GM12875 (cell line): ENCODE results near the gene C5orf15.
A peak's percentile ranks its signal among the peaks of the same experiment; 100 is the strongest.

Source experiments
- H3K4me3 ChIP-seq: one replicate; pipeline ENCODE4 v1.5.1; 2011; ENCODE audit warnings: low read depth, low read length, control low read depth
- TF ChIP-seq, protein P1 (sequence below): IDR thresholded peaks from 2 replicates; pipeline ENCODE4 v1.5.1; 2011; ENCODE audit warnings: low read depth, mild to moderate bottlenecking, control low read depth, inconsistent platforms, low read length, moderate library complexity, borderline replicate concordance; ENCODE audit not compliant: insufficient read depth

C5orf15 gene

DNA sequence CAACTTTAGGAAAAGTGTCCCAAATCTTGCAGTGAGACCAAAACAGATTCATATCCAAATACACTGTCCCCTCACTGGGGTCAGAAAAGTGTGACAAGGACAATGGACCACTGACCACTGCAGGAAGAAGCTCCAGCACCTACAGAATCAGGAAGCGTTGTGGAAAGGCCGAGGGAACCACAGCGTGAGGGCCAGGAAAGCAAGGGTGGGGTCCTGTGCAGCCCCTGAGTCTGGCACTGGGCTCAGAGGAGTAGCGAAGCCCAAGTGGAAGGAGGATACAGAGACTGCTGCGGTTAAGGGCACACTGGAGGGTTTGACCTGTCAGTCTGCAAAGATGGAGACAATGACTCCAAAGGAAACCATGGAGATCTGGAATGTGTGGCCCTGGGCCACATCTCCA, 36.9 kb downstream of the C5orf15 start:
- no peak overlapping the region for H3K4me3 ChIP-seq
- TF ChIP-seq, protein P1, sequence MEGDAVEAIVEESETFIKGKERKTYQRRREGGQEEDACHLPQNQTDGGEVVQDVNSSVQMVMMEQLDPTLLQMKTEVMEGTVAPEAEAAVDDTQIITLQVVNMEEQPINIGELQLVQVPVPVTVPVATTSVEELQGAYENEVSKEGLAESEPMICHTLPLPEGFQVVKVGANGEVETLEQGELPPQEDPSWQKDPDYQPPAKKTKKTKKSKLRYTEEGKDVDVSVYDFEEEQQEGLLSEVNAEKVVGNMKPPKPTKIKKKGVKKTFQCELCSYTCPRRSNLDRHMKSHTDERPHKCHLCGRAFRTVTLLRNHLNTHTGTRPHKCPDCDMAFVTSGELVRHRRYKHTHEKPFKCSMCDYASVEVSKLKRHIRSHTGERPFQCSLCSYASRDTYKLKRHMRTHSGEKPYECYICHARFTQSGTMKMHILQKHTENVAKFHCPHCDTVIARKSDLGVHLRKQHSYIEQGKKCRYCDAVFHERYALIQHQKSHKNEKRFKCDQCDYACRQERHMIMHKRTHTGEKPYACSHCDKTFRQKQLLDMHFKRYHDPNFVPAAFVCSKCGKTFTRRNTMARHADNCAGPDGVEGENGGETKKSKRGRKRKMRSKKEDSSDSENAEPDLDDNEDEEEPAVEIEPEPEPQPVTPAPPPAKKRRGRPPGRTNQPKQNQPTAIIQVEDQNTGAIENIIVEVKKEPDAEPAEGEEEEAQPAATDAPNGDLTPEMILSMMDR = no peak

DNA sequence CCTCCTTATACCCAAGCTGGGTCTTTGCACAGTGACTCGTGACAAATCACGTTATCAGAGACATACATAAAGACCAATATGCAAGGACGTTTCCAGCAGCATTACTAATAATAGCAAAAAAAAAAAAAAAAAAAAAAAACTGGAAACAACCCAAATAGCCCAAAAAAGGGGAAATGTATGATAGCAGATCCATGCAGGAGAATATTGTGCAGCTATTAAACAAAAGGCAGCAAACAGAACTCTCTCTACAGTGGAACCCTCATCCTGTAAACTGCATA, 37.7 kb downstream of the C5orf15 start:
- peak overlapping the region; percentile 15 for H3K4me3 ChIP-seq
- TF ChIP-seq, protein P1 = no peak

DNA sequence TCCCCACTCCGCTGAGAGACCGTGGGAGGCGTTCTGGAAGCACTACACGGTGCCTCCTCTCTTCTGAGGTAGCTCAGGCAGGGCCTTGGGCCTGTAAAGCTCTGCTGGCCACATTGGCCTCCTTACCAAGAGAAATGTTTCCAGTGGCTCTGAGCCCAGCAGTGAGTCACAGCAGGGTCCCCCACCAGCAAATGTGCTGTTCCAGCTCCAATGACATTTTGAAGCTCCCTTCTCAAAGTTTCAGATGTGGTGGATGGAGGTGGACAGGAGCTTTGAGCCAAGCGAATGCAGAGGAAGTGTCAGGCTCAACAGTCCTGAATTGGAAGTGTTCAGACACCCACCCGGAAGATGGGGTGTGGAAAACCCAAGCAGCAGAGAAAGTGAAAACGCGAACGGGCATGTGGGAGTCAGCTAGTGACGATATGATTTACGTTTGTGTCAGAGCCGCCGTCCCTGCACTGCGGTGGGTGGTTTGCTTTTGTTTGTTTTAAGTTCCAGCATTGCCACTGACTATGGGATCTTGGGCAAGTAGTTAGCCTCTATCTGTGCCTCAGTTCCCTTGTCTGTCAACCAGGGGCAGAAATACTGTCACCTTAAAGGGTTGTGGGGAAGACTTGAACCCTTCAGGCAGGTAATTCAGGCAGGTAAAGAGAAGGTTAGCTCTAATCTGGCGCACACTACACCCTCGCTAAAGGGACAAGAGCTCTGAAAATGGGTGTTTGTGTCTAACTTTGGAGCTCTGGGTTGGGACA, 38.2 kb downstream of the C5orf15 start:
- TF ChIP-seq, protein P1 = no peak
- H3K4me3 ChIP-seq = peak overlapping the region; percentile 15

DNA sequence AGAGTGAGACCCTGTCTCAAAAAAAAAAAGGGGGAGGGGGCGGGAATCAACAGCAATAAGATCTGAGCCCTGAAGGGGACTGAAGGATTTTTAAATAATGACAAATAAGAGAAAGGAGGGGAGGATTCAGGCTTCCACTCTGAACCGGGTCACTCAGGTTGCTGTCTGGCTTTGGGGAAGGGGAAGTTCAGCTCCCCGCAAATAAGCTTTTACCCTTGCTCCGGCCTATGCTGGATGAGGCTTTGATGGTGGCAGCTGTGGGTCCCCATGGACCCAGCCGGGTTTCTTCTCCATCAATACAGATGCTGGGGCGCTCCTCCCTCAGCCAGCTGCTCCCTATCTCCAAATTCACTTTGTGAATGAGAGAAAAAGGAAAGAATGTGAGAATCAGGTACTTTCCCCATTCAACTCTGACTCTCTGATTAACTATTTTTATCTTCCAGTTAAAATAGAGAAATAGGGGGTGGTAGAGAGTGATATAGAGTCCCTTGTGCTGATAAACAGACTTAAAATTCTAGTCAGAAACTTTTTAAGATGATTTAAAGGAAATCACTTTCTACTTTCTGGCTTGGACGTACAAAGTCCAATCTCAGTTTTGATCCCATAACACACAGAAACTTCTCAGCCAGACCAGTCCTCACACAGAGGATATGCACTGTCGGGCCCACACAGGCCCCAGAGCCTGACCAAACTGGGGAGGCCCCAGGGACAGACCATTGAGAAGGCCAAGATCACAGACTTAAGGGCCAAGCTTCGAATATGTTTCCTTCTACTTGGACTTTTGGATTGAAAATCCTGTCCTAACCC, 39.6 kb downstream of the C5orf15 start:
- TF ChIP-seq, protein P1 = no peak
- H3K4me3 ChIP-seq = no peak overlapping the region

DNA sequence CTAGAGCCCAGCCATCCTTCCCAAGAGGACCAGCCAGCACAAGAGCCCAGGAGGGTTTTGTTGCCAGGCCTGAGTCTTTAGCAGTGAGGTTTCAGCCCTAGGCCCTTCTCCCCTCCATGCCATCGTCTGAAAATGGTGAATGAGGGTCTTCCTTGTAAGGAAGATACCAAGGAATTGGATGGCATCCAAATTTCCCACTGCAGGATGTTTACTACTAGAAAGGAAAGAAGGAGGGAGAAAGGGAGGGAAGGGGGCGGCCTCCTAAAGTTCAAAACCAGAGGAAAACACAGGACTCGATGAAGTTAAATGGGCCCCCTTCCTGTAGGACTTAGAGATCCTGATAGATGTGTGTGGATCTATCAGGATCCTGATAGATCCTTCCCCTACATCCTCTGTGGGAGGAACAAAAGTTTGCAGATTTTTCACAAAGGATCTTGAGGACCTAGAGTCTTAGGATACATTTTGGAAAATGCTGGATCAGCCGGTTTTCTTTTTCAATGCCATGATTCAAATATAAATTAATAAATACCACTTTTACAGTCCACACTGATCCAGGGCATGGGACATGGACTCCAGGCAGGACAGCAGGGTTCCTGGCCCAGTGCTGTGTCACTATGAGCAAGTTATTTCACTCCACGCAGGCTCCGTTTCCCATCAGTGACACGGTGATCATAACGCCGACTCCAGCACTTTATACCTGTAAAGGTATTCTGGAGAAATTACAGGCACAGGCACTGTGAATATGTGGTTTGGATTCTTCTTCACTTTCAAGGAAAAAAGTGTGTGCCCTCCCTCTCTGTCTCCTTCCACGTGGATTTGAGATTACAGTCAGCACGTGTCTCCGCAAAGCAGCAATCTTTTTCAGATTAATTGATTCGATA, 40.9 kb downstream of the C5orf15 start:
- H3K4me3 ChIP-seq = no peak overlapping the region
- TF ChIP-seq, protein P1 = no peak

DNA sequence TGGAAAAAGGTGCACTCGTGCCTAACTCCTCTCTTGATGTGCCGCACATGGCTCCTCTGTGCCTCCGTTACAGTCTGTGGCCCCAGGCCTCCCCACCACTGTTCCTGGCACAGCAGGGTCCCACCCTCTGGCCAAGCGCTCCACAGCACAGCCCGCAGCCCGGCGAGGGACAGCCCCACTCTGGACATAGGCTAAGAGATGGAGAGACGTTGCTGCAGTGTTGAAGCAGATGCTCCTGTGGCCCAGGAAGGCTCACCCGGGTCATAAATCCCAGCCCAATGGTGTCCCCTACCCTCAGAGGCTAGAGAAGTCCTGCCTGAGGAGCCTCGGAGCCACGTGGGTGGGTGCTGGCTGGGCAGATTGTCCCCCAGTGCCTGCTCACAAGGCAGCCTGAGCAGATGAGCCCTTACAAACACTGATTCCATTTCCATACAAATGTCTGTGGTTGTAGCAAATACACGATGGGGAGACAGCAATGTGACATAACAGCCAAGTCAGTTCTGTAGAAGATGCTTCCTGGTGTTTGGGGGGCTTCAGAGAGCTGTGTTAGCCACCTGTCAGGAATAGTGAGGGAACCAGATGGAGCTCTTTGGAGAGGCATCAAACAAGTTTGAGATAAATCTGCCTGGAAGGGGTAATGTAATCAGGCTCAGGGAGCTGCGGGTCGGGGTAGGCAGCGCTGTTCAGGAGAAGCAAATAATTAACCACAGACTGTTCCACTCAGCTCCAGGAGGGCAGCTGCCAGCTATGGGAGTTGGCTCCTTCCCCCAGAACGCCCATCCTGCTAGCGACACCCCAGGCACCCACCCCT, 41.7 kb downstream of the C5orf15 start:
- TF ChIP-seq, protein P1 = no peak
- no peak overlapping the region for H3K4me3 ChIP-seq
